GM12892 (cell line): ENCODE results near the gene PRICKLE2.

Experiments used
- POLR2A ChIP-seq: IDR thresholded peaks from 2 replicates; pipeline ENCODE4 v1.6.1; 2011; ENCODE audit warnings: low read depth, low read length, control low read depth
- POLR2AphosphoS5 ChIP-seq: IDR thresholded peaks from 2 replicates; pipeline ENCODE4 v1.6.1; 2011; ENCODE audit warnings: low read depth, low read length, control low read depth
- TAF1 ChIP-seq: IDR thresholded peaks from 2 replicates; pipeline ENCODE4 v1.6.1; 2011; ENCODE audit warnings: low read depth, mild to moderate bottlenecking, control low read depth, low read length, borderline replicate concordance

- no peak for TF ChIP-seq TAF1
- no peak for TF ChIP-seq POLR2AphosphoS5
- TF ChIP-seq POLR2A = no peak
Observed at GRCh38 chr3:64078966-64079365, 146.3 kb downstream of the PRICKLE2 start.
